Measurements from ENCODE around the gene AP3B1.

The AP3B1 gene

GRCh38 chr5:77981820-77982219, 312.7 kb downstream of the AP3B1 start:
- H3K27ac ChIP-seq, result no peak overlapping the region
- no peak for TF ChIP-seq CTCF (conservative IDR thresholded peaks at IDR 0.05)

DNA sequence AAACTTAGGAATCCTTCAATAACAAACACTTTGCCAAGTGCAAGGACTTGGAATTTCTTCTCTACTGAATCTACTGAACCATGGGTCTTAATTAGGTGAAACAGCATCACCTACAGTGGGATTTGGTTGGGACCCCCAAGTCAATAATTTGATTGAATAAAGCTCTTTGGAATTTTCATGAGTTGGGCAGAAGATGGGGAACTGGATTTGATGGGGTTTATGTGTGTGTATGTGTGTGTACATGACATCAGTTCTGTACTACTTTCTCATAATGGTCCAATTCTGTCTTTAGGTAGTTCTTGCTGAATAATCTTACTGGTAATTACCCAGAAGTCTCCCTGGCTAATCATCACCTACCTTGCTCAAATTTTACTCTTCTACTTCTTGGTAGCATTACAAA, 319.9 kb downstream of the AP3B1 start:
- no peak overlapping the region for H3K27ac ChIP-seq
- TF ChIP-seq CTCF (conservative IDR thresholded peaks at IDR 0.05) (no peak), ZFX (IDR thresholded peaks at IDR 0.05) (no peak)

DNA sequence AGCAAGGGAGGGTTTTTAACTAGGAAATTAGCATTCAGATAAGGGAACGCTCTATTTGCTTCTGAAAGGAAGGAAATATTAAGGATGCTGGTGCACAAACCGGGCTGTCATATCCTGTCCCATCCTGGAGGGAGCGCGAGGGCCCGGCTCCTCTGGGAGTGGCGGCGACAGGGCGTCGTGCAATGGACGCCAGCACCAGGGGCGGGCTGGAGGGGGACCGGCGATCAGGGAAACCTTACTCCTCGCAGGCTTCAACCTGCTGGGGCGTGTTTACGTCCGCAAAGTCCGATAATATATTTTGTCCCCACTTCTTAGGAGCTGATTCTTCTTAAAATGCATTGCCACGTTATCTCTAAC, 321.3 kb downstream of the AP3B1 start:
- no peak for TF ChIP-seq CTCF (conservative IDR thresholded peaks at IDR 0.05)
- TF ChIP-seq ZFX (IDR thresholded peaks at IDR 0.05), result no peak
- H3K27ac ChIP-seq, result no peak overlapping the region

DNA sequence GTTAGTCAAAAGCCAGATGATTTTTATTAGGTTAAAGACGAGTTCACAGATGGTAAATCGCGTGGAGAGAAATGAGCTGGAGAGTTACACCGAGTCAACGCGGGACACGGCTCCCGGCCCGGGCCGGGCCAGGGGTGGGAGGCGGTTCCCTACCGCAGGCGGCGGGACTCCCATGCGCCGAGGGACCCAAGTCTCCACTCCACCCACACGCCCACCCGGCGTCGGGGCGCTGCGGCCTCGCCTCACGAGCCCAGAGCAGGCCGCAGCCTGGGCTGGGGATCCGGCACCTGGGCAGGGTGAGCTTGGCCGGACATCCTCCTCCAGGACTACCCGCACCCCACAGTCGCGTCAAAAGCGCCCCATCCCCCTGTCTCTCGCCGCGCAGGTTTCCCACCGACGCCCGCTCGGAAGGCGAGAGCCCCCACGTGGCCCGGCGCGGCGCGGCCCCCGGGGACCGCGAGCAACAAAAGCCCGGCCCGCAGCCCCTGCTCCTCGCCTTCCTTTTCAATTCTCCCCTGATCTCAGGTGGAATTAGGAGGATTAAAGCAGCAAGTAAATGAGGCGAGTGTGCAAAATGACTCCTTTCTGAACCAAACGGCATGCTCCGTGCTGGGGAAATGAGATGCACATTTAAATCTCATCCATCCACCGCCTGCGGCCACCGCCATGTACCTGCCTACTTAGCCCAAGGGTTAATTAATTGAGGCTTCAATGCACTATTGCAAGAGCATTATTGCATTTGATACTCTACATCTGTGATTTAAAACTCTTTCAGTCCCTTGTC, 321.8 kb downstream of the AP3B1 start:
- no peak overlapping the region for H3K27ac ChIP-seq

GRCh38 chr5:77971776-77972468, 322.6 kb downstream of the AP3B1 start:
- no peak overlapping the region for H3K27ac ChIP-seq
- TF ChIP-seq ZFX (IDR thresholded peaks at IDR 0.05) (no peak), CTCF (conservative IDR thresholded peaks at IDR 0.05) (no peak)

More for the DNA sequence above, 321.8 kb downstream of the AP3B1 start:
- TF ChIP-seq CTCF (conservative IDR thresholded peaks at IDR 0.05) (no peak), ZFX (IDR thresholded peaks at IDR 0.05) (no peak)

- no peak for TF ChIP-seq ZFX (IDR thresholded peaks at IDR 0.05)
- TF ChIP-seq CTCF (conservative IDR thresholded peaks at IDR 0.05), result no peak
- no peak overlapping the region for H3K27ac ChIP-seq
Measured at GRCh38 chr5:77970891-77971290, 323.6 kb downstream of the AP3B1 start.

- TF ChIP-seq ZFX (IDR thresholded peaks at IDR 0.05) (no peak), CTCF (conservative IDR thresholded peaks at IDR 0.05) (no peak)
- no peak overlapping the region for H3K27ac ChIP-seq
Measured at GRCh38 chr5:77963795-77964194, 330.7 kb downstream of the AP3B1 start.

Data from C4-2B (cell line).